Renal cortical epithelial cell (primary cell): ENCODE results near the gene NIF3L1. TPM values are rescaled to one million over a fixed set of nuclear protein-coding genes. Genes with fewer than 3 reads are reported as not detected.
A peak's percentile ranks its signal among the peaks of the same experiment; 100 is the strongest.
"Not testable (repeated sequence)": the region's sequence is repeated elsewhere in the genome, so short reads cannot be mapped to it uniquely, and the experiment has no call there.

Experiments used
- DNase-seq: peaks from one replicate; pipeline ENCODE4 v3.0.0-alpha.2; 2011; ENCODE audit warnings: low read depth
- total RNA-seq: library from RNA; depleted of rRNA; stranded (reverse); fragments of >200 nt; gene quantifications from 2 replicates; pipeline ENCODE4 v1.2.3, GENCODE V29; 2014

The NIF3L1 gene
- total RNA-seq, 1 donor from 2014 or later: 21.7 TPM

DNA sequence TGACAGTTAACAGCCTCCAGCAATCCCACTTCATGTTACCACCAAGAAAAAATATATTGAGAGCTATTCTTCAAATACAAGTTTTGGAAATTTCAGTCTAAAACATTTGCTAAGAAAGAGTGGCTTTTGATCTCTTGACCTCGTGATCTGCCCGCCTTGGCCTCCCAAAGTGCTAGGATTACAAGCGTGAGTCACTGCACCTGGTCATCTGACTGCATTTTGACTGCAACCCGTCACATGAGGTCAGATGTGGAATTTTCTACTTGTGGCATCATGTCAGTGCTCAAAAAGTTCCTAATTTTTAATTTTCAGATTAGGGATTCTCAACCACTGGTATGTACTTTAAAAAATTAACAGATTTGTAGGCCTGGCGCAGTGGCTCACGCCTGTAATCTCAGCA lies 15.6 kb upstream of the NIF3L1 start:
- no peak for DNase-seq

DNA sequence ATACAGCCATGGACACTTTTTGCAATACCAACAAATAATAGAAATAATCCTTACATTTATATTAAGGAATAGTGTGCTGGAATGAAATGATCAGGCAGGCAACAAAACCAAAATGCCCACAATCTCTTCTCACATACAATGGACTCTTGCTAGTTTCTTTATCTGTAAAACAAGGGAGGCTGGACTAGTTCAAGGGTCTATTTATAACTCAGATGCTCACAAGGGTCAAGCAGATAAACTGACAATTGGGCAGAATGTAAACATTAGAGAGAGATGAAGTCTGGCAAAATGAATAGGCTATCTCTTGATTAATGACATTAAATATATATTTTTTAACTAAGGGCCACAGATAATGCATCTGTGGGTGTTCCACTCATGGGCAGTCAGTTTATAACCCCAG lies 11.7 kb upstream of the NIF3L1 start:
- DNase-seq: no peak

DNA sequence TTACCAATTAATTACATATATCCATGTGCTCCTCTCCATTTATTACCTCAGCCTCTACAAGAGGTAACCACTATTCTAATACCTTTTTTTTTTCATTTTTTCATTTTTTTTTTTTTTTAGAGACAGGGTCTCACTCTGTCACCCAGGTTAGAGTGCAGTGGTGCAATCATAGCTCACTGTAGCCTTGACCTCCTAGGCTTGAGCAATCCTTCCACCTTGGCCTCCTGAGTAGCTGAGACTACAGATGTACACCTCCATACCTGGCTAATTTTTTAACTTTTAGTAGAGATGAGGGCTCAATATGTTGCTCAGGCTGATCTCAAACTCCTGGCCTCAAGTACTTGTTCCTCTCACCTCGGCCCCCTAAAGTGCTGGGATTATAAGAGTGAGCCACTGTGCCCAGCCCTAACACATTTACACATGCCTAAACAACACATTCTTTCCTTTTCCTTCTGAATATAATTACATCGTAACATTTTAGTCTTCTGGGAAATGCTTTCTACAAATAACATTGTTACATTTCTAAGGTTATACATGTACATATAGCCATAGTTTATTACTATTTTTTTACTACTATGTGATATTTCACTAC lies 10.8 kb upstream of the NIF3L1 start:
- DNase-seq: no peak

DNA sequence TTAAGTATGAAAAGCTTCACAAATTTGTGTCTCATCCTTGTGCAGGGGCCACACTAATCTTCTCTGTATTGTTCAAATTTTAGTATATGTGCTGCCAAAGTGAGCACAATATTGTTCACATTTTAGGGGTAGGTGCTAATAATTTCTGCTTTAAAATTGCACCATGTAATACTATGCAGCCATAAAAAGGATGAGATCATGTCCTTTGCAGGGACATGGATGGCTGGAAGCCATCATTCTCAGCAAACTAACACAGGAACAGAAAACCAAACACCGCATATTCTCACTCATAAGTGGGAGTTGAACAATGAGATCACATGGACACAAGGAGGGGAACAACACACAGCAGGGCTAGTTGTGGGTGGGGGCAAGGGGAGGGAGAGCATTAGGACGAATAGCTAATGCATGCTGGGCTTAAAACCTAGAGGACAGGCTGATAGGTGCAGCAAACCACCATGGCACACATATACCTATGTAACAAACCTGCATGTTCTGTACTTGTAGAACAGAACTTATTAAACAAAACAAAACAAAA lies 7.4 kb upstream of the NIF3L1 start:
- DNase-seq: not testable (repeated sequence)

DNA sequence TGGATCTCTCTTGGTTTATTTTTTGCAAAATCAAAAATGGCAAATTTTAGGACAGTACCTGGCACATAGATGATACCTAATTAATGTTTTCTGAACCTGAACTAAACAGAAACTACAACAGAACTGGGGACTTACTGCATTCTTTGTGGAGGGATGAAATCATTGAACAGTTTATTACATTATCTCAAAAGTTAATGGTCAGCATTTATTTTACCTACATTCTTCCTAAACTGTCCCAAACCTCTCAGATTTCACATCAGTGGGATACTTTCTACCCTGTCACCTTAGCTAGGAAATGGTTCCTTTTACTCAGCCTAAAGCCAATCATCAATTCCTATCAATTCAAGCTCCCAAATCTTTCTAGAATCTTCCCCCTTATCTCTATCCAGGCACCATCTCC lies 10.3 kb downstream of the NIF3L1 start:
- no peak for DNase-seq

DNA sequence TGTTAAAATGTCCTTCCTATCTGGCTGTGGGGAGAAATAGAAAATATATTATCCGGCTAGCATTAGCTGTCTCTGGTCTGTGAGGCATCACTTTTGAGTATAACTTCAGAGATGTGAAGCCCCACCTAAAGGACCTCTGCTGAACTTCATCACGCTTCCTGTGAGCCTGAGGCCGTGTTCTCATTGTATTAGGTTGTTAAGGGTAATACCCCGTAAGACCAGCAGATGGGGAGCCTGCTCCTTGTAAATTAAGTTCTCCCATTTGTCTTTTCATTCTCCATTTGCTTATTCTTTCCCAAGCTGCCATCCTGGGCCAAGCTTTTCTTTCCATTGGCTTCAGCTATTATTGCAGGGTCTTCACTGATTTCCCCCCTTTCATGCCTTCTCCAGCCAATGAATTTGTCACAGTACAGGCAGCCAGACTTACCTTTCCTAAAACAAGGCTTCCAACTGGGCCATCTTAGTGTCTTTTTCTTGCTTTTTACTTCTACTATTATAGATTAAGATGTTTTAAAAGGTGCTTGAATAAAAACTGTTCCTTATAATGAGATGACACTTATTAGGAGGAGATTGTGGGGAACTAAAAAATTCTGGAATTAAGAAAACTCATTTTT lies 12.4 kb downstream of the NIF3L1 start:
- peak; percentile 89 for DNase-seq

DNA sequence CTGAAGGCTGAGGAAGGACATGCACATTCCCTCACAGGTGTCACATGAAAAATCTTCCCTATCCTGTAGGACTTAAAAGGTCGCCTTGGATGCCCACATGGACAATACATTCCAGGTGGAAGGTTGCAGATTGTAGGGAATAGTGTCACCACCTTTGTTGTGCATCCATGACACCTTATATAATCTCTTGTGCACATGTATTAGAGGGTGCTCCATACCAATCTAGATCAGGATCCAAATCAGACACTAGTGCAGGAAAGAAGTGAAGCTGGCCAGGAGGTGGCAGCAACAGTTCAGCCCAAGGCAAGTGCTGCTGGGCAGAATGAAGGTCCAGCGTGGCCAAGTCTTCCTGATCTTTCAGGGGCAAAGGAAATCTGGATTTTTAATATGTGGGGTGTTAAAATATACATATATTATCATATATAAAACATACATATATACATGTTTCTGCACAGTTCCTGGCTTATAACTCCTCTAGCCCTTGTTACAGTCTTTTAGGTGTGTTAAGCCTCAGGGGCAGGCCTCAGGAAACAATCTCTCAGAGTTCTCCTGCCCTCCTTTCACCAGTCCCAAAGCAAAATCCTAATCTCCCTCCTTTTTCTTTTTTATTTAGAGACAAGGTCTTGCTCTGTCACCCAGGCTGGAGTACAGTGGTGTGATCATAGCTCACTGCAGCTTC lies 16.6 kb downstream of the NIF3L1 start:
- DNase-seq: peak; percentile 63

DNA sequence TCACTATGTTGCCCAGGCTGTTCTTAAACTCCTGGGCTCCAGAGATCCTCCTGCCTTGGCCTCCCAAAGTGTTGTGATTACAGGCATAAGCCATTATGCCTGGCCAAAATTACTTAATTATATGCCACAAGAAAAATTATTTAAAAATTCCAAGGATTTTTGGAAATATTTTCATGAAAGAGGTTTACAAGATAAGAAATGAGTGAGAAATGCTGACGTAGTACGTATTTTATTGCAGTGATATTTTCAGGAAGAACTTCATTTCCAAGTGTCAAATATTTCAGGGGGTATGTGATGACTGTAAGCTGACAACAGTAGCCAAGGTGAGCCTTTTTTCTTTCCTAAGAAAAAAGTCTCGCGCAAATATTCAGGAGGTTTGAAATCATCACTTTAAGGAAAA lies 20.8 kb downstream of the NIF3L1 start:
- no peak for DNase-seq

DNA sequence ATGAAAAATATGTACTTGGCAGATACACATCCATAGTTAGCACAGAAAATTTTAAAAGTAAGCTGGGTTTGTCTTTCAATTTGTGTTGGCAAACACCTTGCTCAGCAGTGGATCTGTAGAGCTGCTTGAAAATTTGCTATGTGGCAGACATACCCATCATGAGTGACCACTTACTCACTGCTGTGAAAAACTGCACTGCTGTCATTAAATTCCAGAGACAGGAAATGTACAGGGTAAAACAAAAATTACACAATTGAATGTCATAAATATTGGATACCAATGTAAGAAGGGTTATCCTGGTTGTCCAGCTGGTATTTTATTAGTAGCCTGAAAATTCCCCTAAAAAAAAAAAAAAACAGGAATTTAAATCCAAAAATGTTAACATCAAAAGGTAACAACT lies 24.5 kb downstream of the NIF3L1 start:
- peak; percentile 11 for DNase-seq

DNA sequence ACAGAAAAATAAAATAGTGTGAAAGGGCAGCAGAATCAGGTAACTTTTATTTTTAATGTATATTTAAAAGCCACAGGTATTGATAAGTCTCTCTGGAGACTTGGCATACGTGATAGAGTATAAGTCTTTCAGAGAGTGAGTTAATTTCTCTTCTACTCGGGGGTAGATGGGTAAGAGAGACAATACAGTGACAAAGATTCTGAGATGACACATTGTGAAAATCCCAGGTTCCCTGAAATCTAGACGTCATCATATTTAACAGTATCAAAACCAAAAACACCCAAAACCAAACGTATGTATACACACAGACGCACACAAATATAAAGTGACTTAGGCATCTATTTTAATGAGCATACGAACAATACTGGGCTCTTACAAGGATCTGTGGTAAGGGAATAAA lies 33.3 kb downstream of the NIF3L1 start:
- no peak for DNase-seq

DNA sequence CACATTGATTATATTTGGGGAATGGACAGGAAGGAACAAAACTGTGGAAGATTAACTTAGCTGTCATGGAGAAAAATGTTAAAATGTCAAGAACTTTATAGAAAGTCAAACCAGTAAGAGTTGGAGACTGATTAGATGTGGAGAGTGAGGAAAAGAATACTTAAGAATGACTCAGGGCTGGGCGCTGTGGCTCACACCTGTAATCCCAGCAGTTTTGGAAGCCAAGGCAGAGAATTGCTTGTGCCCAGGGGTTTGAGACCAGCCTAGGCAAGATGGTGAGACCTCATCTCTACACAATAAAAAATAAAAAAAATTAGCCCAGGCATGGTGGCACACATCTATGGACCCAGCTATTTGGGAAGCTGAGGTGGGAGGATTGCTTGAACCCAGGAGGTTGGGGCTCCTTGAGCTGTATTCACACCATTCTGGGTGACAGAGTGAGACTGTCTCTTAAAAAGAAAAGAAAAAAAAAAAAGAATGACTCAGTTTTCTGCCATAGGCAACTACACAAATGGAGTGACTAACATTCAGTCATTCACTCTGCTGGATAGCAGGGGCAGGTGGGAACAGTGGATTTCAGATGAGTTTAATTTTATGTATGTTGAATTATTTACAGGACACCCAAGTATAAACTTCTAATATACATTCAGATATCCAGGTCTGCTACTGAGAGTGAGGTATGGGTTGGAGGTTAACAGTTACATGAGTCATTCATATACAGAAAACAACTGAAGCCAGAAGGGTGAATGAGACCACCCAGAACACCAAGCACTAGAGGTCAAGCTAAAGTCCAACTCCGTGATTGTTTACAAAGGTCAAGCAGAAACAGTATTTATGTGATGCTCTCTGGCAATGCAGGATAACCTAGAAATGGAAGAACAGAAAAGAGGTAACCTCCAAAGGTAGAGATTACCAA lies 40.4 kb downstream of the NIF3L1 start:
- DNase-seq: peak; percentile 29

DNA sequence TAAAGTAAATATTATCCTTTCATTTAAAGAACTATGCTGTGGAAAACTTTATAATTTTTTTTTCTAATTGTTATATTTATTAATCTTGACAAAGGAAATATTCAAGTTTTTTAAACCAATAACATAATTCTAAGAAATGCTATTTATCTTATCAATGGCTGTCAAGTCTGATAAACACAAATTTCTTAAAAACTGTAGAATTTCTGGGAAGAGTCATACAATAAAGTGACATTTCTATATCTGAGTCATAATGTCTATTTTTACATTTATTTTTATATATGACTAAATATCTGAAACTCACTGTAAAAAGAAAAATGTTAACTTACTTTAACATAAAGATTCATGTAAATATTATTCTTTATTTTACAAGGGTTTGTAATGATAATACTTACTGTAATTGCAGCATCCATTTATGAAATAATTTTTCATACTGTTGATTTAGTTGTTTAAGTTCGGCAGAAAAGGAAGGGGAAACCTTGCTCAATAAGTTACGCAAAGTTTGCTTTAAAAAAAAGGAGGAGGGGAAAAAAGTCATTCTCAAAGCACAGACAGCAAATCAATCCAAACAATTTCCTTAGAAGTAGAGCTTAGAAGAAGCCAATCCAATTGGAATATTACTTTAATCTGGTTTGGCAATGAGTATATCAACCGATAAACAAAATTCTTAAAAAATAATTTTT lies 41.9 kb downstream of the NIF3L1 start:
- no peak for DNase-seq

DNA sequence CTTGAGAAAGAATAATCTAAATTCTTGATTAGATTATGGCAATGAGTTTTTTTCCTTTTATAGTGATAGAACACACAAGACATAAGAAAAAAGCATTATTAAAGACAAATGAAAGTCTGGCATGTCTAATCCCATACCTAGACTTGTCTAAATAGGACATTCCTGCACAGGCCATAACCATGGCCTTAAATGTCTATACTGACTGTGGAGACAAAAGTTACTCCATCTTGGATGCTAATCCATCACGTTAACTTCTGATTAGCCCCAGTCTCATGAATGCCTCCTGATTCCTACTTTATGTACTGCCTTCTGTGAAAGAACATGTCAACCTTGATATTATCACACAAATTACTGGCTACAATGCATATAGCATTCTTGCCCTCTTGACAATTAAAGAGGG lies 50.7 kb downstream of the NIF3L1 start:
- DNase-seq: no peak

DNA sequence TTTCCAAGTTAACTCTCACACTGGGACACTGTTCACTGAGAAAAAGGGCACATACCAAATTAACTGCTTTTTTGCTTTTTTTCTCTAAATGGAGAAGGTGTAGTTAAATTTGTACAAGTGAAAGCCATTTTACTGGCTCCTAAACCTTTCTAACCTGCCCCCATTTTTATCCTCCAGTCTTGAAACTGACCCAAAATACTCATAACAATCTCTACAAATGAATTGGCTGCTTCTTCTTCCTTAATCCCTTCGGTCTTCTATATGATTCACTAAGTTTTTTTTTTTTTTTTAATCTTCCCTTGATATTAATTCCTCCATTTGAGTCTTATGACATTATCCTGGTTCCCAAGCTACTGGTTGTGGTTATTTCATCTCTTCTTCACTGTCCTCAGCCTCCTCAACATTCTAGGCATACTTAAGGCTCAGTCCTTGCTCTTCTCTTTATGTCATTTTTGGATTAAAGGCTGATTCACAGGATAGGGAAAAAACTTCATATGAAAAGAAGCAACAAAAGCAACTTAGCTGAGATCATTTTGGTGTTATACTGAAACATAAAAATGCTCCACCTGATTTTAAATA lies 54.4 kb downstream of the NIF3L1 start:
- DNase-seq: no peak

DNA sequence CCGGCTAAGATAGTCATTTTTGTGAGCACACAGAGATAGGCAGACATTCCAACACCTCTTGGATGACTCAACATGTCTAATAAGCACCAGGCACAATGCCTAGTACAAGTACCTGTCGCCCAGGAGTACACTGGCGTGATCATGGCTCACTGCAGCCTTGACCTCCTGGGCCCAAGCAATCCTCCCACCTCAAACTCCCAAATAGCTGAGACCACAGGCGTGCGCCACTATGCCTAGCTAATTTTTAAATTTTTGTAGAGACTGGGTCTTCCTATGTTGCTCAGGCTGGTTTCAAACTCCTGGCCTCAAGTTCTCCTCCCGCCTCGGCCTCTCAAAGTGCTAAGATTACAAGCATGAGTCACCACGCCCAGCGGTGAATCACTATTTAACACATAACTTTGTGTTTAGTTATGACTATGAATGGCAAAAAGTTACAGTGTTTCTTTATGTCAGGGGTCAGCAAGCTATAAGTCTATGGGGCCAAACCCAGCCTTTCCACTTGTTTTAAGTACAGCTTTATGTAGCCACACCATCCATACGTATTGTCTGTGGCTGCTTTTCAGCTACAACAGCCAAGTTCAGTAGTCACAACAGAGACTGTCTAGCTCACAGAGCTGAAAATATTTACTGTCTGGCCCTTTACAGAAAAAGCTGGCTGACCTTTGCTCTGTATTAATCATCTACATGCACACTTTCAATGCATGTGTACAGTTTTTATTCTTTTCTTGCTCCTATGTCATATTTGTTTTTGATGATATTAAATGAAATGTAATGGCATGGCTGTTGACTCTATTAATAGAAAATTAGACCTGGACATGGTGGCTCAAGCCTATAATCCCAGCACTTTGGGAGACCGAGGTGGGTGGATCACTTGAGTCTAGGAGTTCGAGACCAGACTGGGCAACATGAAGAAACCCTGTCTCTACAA lies 55.6 kb downstream of the NIF3L1 start:
- peak; percentile 51 for DNase-seq

DNA sequence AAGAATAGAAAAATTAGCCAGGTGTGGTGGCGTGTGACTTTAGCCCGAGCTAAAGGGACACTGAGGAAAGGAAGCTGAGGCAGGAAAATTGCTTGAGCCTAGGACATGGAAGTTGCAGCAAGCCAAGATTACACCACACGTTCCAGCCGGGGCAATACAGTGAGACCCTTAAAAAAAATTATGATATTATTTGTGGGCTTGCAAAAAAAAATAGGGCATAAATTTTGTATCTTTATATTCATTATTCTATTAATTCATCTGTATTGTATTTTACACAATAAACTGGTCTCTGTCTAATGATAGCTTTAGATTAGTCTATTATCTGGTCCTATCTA lies 56.2 kb downstream of the NIF3L1 start:
- DNase-seq: no peak

DNA sequence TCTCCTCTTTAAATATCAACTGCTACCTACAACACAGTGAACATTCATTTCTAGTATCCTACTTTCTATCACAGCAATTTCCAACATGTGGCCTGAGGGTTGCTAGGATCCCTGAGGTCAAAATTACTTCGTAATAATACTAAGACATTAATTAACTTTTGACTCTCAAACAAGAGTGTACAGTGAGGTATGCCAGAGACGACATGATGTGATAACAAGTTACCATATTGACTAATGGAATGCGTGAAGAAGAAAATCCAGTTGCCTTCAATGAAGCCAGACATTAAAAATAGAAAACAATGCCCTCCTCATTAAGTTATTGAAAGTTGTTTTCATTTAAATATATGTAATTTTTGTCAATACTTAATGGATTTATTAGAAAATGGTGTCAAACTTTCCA lies 61.2 kb downstream of the NIF3L1 start:
- DNase-seq: no peak
